Suprapubic skin (tissue), 4 donors: ENCODE results near the gene DRC1.

Experiments used
- EP300 ChIP-seq: sonication (generic); formaldehyde crosslinking; IDR thresholded peaks from one replicate; pipeline ENCODE4 v1.6.1; 2017; ENCODE audit warnings: antibody characterized with exemption
- POLR2A ChIP-seq, 2 donors: fragments of 450-650 bp; IDR thresholded peaks; one replicate each; pipeline ENCODE4 v1.6.1; 2017; ENCODE audit warnings: antibody characterized with exemption in 2 of 2, mild to moderate bottlenecking in 2 of 2, moderate library complexity in 2 of 2
- POLR2AphosphoS5 ChIP-seq, 3 donors: sonication (generic); formaldehyde crosslinking; IDR thresholded peaks; one replicate each; pipeline ENCODE4 v1.6.1; 2017; ENCODE audit warnings: antibody characterized with exemption in 3 of 3
- TF ChIP-seq, protein P1 (sequence below), 2 donors: fragments of 200-600 bp in 1 of 2; fragments of 450-650 bp in 1 of 2; sonication (generic) in 1 of 2; IDR thresholded peaks; one replicate each; pipeline ENCODE4 v1.5.1; 2016 to 2019; ENCODE audit warnings: antibody characterized with exemption in 2 of 2, mild to moderate bottlenecking in 1 of 2, moderate library complexity in 1 of 2

DNA sequence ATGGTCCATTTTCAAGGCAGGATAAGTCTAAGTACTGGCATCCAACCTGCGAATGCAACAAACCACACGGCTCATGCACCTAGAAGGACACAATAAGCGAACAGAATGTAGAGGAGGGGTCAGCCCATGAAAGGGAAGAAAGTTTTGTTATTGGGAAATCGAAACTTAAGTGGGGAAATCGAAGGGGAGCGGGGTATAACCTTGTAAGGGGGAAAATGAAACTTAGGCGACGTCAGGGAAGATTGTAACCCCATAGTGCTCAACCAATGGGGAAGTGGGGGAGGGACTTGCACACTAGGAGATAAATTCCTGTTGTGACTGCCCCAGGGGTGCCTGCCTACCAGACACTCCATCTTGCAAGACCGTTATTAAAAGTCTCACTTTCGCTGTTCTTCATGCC lies 91.8 kb downstream of the DRC1 start:
- TF ChIP-seq EP300 (no peak), POLR2A (IDR thresholded peaks at IDR 0.05) (no peak), POLR2AphosphoS5 (IDR thresholded peaks at IDR 0.05) (no peak)
- TF ChIP-seq, protein P1, sequence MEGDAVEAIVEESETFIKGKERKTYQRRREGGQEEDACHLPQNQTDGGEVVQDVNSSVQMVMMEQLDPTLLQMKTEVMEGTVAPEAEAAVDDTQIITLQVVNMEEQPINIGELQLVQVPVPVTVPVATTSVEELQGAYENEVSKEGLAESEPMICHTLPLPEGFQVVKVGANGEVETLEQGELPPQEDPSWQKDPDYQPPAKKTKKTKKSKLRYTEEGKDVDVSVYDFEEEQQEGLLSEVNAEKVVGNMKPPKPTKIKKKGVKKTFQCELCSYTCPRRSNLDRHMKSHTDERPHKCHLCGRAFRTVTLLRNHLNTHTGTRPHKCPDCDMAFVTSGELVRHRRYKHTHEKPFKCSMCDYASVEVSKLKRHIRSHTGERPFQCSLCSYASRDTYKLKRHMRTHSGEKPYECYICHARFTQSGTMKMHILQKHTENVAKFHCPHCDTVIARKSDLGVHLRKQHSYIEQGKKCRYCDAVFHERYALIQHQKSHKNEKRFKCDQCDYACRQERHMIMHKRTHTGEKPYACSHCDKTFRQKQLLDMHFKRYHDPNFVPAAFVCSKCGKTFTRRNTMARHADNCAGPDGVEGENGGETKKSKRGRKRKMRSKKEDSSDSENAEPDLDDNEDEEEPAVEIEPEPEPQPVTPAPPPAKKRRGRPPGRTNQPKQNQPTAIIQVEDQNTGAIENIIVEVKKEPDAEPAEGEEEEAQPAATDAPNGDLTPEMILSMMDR (IDR thresholded peaks at IDR 0.05), result no peak
